Measurements from ENCODE around the gene GPR35. TPM values are rescaled to one million over a fixed set of nuclear protein-coding genes. Genes with fewer than 3 reads are reported as not detected.

GPR35 gene
- total RNA-seq, 1 experiment from 2014 or later, result 1.3 TPM

DNA sequence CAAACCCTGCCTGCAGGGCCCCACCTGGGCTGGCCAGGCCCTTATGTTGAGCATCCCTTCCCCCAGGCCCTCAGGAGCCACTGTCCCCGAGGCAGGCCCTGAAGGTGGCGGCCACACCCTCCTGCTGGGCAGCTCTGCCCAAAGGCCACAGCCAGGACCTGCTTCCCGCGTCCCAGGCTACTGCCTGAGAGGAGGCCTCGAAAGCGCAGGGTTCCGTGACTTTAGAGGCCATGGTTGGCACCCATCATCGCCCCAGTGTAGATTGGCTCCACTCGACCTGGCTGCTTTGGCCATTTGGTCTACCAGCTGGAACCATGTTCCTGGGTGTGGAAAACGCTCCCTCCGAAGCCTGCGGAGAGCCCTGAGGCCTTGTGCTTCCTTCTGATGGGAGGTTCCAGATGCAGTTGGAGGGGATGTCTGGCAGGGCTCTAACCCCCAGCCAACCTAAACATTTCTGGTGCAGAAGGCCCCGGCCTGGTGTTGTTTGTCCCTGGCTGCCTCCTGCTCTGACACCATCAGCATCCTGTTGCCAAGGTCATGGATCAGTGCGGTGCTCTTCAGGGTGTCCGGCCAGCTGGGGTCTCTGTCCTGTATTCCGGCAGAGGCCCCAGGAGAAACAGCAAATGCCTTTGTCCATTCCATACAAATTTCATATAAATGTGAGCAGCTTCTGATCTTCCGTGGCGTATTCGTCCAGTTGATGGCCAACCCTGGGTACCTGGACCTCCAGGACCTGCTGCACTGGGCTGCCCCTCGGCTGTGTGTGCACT lies 24.0 kb upstream of the GPR35 start:
- intact Hi-C loops (cut with micrococcal nuclease; ENCODE audit: unreplicated experiment), result no loop called here
- no TSS peak for BruUV-seq (replicated peaks)

DNA sequence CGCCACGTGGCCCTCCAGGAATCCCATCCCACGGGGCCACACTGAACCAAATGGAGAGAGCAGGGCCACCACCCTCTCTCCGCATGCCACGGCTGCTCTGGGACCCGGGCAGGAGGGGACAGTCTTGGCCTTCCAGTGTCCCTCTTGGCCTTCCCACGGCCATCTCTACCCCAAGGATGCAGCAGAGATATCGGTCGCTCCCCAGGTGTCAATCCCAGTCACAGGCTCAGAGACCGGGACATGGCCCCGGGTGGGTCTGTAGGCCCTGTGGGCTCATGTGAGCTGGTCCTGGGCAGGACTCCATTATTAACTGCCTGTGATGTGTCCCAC lies 23.5 kb upstream of the GPR35 start:
- no peaks in the 10 kb centered on the region for H3K27me3 ChIP-seq (ENCODE audit: control insufficient read depth, insufficient read depth, low read length)
- BruUV-seq (replicated peaks), result no TSS peak
- intact Hi-C loops (cut with micrococcal nuclease; ENCODE audit: unreplicated experiment), result no loop called here
- TF ChIP-seq SIN3A (IDR thresholded peaks at IDR 0.05; ENCODE audit: borderline replicate concordance, insufficient read depth, low read depth, low read length), result no peak
- TF ChIP-seq, protein P1, sequence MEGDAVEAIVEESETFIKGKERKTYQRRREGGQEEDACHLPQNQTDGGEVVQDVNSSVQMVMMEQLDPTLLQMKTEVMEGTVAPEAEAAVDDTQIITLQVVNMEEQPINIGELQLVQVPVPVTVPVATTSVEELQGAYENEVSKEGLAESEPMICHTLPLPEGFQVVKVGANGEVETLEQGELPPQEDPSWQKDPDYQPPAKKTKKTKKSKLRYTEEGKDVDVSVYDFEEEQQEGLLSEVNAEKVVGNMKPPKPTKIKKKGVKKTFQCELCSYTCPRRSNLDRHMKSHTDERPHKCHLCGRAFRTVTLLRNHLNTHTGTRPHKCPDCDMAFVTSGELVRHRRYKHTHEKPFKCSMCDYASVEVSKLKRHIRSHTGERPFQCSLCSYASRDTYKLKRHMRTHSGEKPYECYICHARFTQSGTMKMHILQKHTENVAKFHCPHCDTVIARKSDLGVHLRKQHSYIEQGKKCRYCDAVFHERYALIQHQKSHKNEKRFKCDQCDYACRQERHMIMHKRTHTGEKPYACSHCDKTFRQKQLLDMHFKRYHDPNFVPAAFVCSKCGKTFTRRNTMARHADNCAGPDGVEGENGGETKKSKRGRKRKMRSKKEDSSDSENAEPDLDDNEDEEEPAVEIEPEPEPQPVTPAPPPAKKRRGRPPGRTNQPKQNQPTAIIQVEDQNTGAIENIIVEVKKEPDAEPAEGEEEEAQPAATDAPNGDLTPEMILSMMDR (IDR thresholded peaks at IDR 0.05), result no peak
- TF ChIP-seq POLR2AphosphoS5 (IDR thresholded peaks at IDR 0.05; ENCODE audit: low read depth, low read length), result no peak
- TF ChIP-seq, protein P2, sequence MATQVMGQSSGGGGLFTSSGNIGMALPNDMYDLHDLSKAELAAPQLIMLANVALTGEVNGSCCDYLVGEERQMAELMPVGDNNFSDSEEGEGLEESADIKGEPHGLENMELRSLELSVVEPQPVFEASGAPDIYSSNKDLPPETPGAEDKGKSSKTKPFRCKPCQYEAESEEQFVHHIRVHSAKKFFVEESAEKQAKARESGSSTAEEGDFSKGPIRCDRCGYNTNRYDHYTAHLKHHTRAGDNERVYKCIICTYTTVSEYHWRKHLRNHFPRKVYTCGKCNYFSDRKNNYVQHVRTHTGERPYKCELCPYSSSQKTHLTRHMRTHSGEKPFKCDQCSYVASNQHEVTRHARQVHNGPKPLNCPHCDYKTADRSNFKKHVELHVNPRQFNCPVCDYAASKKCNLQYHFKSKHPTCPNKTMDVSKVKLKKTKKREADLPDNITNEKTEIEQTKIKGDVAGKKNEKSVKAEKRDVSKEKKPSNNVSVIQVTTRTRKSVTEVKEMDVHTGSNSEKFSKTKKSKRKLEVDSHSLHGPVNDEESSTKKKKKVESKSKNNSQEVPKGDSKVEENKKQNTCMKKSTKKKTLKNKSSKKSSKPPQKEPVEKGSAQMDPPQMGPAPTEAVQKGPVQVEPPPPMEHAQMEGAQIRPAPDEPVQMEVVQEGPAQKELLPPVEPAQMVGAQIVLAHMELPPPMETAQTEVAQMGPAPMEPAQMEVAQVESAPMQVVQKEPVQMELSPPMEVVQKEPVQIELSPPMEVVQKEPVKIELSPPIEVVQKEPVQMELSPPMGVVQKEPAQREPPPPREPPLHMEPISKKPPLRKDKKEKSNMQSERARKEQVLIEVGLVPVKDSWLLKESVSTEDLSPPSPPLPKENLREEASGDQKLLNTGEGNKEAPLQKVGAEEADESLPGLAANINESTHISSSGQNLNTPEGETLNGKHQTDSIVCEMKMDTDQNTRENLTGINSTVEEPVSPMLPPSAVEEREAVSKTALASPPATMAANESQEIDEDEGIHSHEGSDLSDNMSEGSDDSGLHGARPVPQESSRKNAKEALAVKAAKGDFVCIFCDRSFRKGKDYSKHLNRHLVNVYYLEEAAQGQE (IDR thresholded peaks at IDR 0.05; ENCODE audit: insufficient read depth in 1 of 2, low read depth in 2 of 2, low read length in 1 of 2), result no peak
- TF ChIP-seq TCF7L2 (IDR thresholded peaks at IDR 0.05; ENCODE audit: low read depth, low read length), result no peak
- no peaks in the 10 kb centered on the region for H3K36me3 ChIP-seq (ENCODE audit: control insufficient read depth, insufficient read depth, low read length)
- H3K4me3 ChIP-seq (ENCODE audit: low read depth in 2 of 2, low read length in 2 of 2), result no peak overlapping the region
- DNase-seq (ENCODE audit: low read depth, low spot score) (no peak), ATAC-seq (no peak)
- H3K9me3 ChIP-seq (ENCODE audit: control insufficient read depth, insufficient read depth, low read depth, low read length), result no peaks in the 10 kb centered on the region
- in situ Hi-C loops (cut with HindIII; ENCODE audit: low pct_unique_long_range_greater_than_20kb, low sequenced_read_pairs), result no loop called here
- no peak overlapping the region for H3K27ac ChIP-seq (ENCODE audit: low read length)
- POLR2A ChIA-PET, result interaction anchor here (0.6 kb wide), 1 partner anchor 500 kb away, joined by 3 read pairs; the partner anchor contains the start of gene MTERF4
- CTCF ChIA-PET, result no interaction called here
- H3K4me1 ChIP-seq (ENCODE audit: control insufficient read depth, insufficient read depth, low read length), result 0 out of 2 replicates have a peak, but pooled peaks cover 4% of the 10 kb centered on the region

More for the DNA sequence above, 24.0 kb upstream of the GPR35 start:
- POLR2A ChIA-PET, result no interaction called here
- CTCF ChIA-PET, result no interaction called here
- Histone ChIP-seq H3K36me3 (ENCODE audit: control insufficient read depth, insufficient read depth, low read length) (no peaks in the 10 kb centered on the region), H3K27ac (ENCODE audit: low read length) (no peak overlapping the region), H3K4me1 (ENCODE audit: control insufficient read depth, insufficient read depth, low read length) (0 out of 2 replicates have a peak, but pooled peaks cover 4% of the 10 kb centered on the region), H3K4me3 (ENCODE audit: low read depth in 2 of 2, low read length in 2 of 2) (no peak overlapping the region), H3K27me3 (ENCODE audit: control insufficient read depth, insufficient read depth, low read length) (no peaks in the 10 kb centered on the region), H3K9me3 (ENCODE audit: control insufficient read depth, insufficient read depth, low read depth, low read length) (no peaks in the 10 kb centered on the region)
- TF ChIP-seq, protein P1 (IDR thresholded peaks at IDR 0.05), result no peak
- TF ChIP-seq POLR2AphosphoS5 (IDR thresholded peaks at IDR 0.05; ENCODE audit: low read depth, low read length), result no peak
- no peak for TF ChIP-seq SIN3A (IDR thresholded peaks at IDR 0.05; ENCODE audit: borderline replicate concordance, insufficient read depth, low read depth, low read length)
- TF ChIP-seq TCF7L2 (IDR thresholded peaks at IDR 0.05; ENCODE audit: low read depth, low read length), result no peak
- TF ChIP-seq, protein P2 (IDR thresholded peaks at IDR 0.05; ENCODE audit: insufficient read depth in 1 of 2, low read depth in 2 of 2, low read length in 1 of 2), result no peak
- ATAC-seq, result no peak
- in situ Hi-C loops (cut with HindIII; ENCODE audit: low pct_unique_long_range_greater_than_20kb, low sequenced_read_pairs), result no loop called here
- no peak for DNase-seq (ENCODE audit: low read depth, low spot score)

Measured in Panc1 (cell line).